NCI-H1105 treated with DMSO at 0.1 percent for 48 hours (cell line): ENCODE data around the gene EIF5A.
A peak's percentile ranks its signal among the peaks of the same experiment; 100 is the strongest.

ENCODE experiments used
- DNase-seq: peaks from one replicate; lab custom pipeline; 2025; lab: John Stamatoyannopoulos, UW

The EIF5A gene

DNA sequence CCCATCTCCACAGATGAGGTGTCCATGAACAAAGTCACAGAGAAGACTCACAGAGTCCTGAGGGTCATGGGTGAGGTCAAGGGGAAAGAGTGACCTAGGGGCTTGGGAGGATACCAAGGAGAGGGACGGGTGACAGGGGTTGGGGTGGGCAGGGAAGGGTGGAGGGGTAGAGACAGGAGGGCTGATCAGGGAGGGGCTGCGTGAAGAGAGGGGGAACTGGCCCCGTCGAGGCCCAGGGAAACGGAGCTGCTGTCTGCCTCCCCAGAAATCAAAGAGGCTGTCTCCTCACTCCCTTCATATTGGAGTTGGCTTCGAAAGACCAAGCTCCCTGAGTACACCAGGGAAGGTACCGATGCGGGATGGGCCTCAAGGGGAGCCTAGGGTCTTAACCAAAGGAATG, 48.1 kb downstream of the EIF5A start:
- no peak for DNase-seq

- peak; percentile 83 for DNase-seq
Measured at GRCh38 chr17:7356072-7356549, 48.7 kb downstream of the EIF5A start.

GRCh38 chr17:7356756-7357155, 49.3 kb downstream of the EIF5A start:
- no peak for DNase-seq

GRCh38 chr17:7357381-7357780, 50.0 kb downstream of the EIF5A start:
- no peak for DNase-seq

GRCh38 chr17:7361906-7362305, 54.5 kb downstream of the EIF5A start:
- no peak for DNase-seq
